ENCODE measurements around the gene CREB5. TPM values are rescaled to one million over a fixed set of nuclear protein-coding genes. Genes with fewer than 3 reads are reported as not detected.

CREB5 gene
- total RNA-seq, 1 experiment from 2014 or later: 1.3 TPM

DNA sequence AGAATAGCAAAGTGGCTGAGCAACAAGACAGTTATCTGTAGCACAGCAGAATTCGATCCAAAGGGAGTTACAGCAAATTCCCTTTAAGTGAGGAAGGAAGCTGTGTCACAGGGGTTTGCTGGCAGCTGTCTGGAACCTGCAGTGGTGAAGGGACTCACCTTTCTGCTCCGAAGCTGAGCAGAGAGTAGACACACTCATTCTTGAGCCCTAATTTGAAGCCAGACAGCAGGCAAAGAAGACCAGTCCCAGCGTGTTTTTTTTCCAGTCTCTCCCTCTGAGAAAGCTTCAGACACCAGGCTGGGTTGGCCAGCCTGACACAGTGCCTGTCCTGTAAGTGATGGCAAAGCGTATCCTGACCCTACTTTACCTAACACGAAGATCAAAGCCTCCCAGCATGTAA is 335.1 kb downstream of the CREB5 start (continued):
- TF ChIP-seq CTCF (IDR thresholded peaks at IDR 0.05): no peak
- TF ChIP-seq, protein P1, sequence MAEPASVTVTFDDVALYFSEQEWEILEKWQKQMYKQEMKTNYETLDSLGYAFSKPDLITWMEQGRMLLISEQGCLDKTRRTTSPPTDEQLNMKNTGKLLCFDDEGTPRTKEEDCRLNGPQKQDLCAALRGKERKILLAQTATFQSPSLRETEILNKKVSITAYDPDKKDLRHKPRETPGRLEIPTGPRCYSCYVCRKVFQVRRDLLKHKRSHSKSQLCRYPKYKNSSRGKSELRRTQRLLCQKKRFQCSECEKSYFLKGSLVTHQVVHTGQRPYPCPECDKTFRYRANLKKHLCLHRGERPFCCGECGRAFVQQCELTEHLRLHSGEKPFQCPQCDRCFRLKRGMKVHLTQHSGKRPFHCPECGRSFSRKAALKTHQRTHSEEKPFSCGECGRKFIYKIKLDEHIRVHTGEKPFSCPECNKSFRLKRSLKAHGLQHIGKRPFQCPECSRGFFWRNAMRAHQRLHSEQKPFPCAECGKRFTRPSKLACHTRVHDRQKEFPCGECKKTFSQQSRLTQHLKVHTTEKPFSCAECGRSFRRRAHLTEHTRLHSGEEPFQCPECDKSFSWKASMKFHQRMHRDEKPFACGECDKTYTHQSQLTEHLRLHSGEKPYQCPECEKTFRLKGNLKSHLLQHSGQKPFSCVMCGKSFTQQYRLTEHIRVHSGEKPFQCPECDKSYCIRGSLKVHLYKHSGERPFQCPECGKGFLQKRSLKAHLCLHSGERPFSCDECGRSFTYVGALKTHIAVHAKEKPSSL (CRISPR knock-in tag; conservative IDR thresholded peaks at IDR 0.05): no peak
- no peak for TF ChIP-seq CREM (CRISPR knock-in tag; IDR thresholded peaks at IDR 0.05)
- no peak for TF ChIP-seq AR (CRISPR knock-in tag; IDR thresholded peaks at IDR 0.05)
- TF ChIP-seq JAZF1 (CRISPR knock-in tag; IDR thresholded peaks at IDR 0.05): no peak
- no peak for TF ChIP-seq ATF1 (CRISPR knock-in tag; IDR thresholded peaks at IDR 0.05)
- TF ChIP-seq, protein P2, sequence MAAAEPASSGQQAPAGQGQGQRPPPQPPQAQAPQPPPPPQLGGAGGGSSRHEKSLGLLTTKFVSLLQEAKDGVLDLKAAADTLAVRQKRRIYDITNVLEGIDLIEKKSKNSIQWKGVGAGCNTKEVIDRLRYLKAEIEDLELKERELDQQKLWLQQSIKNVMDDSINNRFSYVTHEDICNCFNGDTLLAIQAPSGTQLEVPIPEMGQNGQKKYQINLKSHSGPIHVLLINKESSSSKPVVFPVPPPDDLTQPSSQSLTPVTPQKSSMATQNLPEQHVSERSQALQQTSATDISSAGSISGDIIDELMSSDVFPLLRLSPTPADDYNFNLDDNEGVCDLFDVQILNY (CRISPR knock-in tag; IDR thresholded peaks at IDR 0.05): no peak
- TF ChIP-seq TEAD1 (CRISPR knock-in tag; IDR thresholded peaks at IDR 0.05): no peak
- TF ChIP-seq ERG (CRISPR knock-in tag; IDR thresholded peaks at IDR 0.05): no peak

GRCh38 chr7:28747854-28748253 is 335.5 kb downstream of the CREB5 start:
- H3K27ac Mint-ChIP-seq: no peak overlapping the region
- no peak for ATAC-seq
- ChIA-PET CTCF (interaction anchor here (0.9 to 1.4 kb wide), 2 partner anchors 9 to 39 kb away, joined by 3 to 4 read pairs; no protein-coding TSS in a partner anchor), POLR2A (no interaction called here)
- no peak overlapping the region for H3K4me3 Mint-ChIP-seq
- H3K27me3 Mint-ChIP-seq (ENCODE audit: low read depth): peaks cover 26% of the 10 kb centered on the region
- H3K36me3 Mint-ChIP-seq: no peaks in the 10 kb centered on the region
- DNase-seq (ENCODE audit: low spot score): no peak
- peaks cover 18% of the 10 kb centered on the region for H3K4me1 Mint-ChIP-seq
- H3K9me3 Mint-ChIP-seq: peaks cover 6% of the 10 kb centered on the region; the same call in 1 of the 2 replicates
- no peak for TF ChIP-seq MYBL2 (CRISPR knock-in tag; IDR thresholded peaks at IDR 0.05)
- TF ChIP-seq TP53 (CRISPR knock-in tag; IDR thresholded peaks at IDR 0.05): no peak
- TF ChIP-seq ZNF512 (CRISPR knock-in tag; IDR thresholded peaks at IDR 0.05; ENCODE audit: borderline replicate concordance): no peak
- TF ChIP-seq ZNF416 (CRISPR knock-in tag; IDR thresholded peaks at IDR 0.05): no peak
- TF ChIP-seq TEAD1 (CRISPR knock-in tag; IDR thresholded peaks at IDR 0.05): no peak
- no peak for TF ChIP-seq ZNF317 (CRISPR knock-in tag; IDR thresholded peaks at IDR 0.05; ENCODE audit: borderline replicate concordance, low read depth)
- TF ChIP-seq ZNF281 (CRISPR knock-in tag; IDR thresholded peaks at IDR 0.05): no peak
- TF ChIP-seq CREM (CRISPR knock-in tag; IDR thresholded peaks at IDR 0.05): no peak
- TF ChIP-seq STAT6 (CRISPR knock-in tag; conservative IDR thresholded peaks at IDR 0.05; ENCODE audit: low read depth): no peak
- no peak for TF ChIP-seq SP1 (CRISPR knock-in tag; conservative IDR thresholded peaks at IDR 0.05)
- TF ChIP-seq ZNF121 (CRISPR knock-in tag; IDR thresholded peaks at IDR 0.05): no peak
